Large intestine (tissue), 12 donors: ENCODE results near the gene BCL2L12. TPM values are rescaled to one million over a fixed set of nuclear protein-coding genes. Genes with fewer than 3 reads are reported as not detected.
"Not testable (repeated sequence)": the region's sequence is repeated elsewhere in the genome, so short reads cannot be mapped to it uniquely, and the experiment has no call there.

Source experiments
- DNase-seq, 2 donors: peaks; one replicate each; pipeline versions ENCODE4 v3.0.0 to v3.0.0-alpha.2; 2013
- H3K27ac ChIP-seq: one replicate; pipeline ENCODE4 v1.5.1; 2013; ENCODE audit warnings: low read length
- H3K27me3 ChIP-seq: 2 replicates; pipeline ENCODE4 v1.6.1; 2013; ENCODE audit warnings: low read length; ENCODE audit not compliant: control insufficient read depth, insufficient read depth
- H3K36me3 ChIP-seq: 2 replicates; pipeline ENCODE4 v1.6.1; 2013; ENCODE audit warnings: low read length; ENCODE audit not compliant: control insufficient read depth, insufficient read depth
- H3K4me1 ChIP-seq: one replicate; pipeline ENCODE4 v1.6.1; 2013; ENCODE audit warnings: low read length; ENCODE audit not compliant: control insufficient read depth, insufficient read depth
- H3K4me3 ChIP-seq: one replicate; pipeline ENCODE4 v1.5.1; 2013; ENCODE audit warnings: low read length
- H3K9me3 ChIP-seq: one replicate; pipeline ENCODE4 v1.6.1; 2013; ENCODE audit warnings: mild to moderate bottlenecking, low read depth, low read length, moderate library complexity; ENCODE audit not compliant: control insufficient read depth
- WGBS: methylation state at CpG from one replicate; pipeline ENCODE4 v1.1.5; 2013; ENCODE audit warnings: low lambda C conversion rate; ENCODE audit not compliant: insufficient coverage; 5-methylcytosine and 5-hydroxymethylcytosine counted together
- long read RNA-seq, 11 donors: transcript quantifications; one replicate each; lab custom pipeline, GENCODE V29; 2026
- polyA plus RNA-seq: library from polyadenylated mRNA; unstranded; fragments of 120-200 nt; gene quantifications from one replicate; pipeline ENCODE4 v1.2.1, GENCODE V29; 2013

The BCL2L12 gene
- polyA plus RNA-seq: 22.4 TPM
- long read RNA-seq, donor 1, partial matches to known transcripts: 0 of 4 reads
- long read RNA-seq, donor 1, other reads (novel, unspliced or antisense): 0 of 4 reads
- long read RNA-seq, donor 2, transcript BCL2L12-212 (7 exons, 1,854 nt): major isoform, 12 of 19 reads
- long read RNA-seq, donor 2, partial matches to known transcripts: 6 of 19 reads
- long read RNA-seq, donor 2, other reads (novel, unspliced or antisense): 0 of 19 reads
- long read RNA-seq, donor 3, transcript BCL2L12-212 (7 exons, 1,854 nt): major isoform, 8 of 65 reads
- long read RNA-seq, donor 3, partial matches to known transcripts: 29 of 65 reads
- long read RNA-seq, donor 3, other reads (novel, unspliced or antisense): 27 of 65 reads
- long read RNA-seq, donor 4, partial matches to known transcripts: 0 of 1 reads
- long read RNA-seq, donor 4, other reads (novel, unspliced or antisense): 0 of 1 reads
- long read RNA-seq, donor 5: 0 reads
- long read RNA-seq, donor 6, transcript BCL2L12-212 (7 exons, 1,854 nt): major isoform, 7 of 13 reads
- long read RNA-seq, donor 6, partial matches to known transcripts: 5 of 13 reads
- long read RNA-seq, donor 6, other reads (novel, unspliced or antisense): 0 of 13 reads
- long read RNA-seq, donor 7, partial matches to known transcripts: 0 of 3 reads
- long read RNA-seq, donor 7, other reads (novel, unspliced or antisense): 0 of 3 reads
- long read RNA-seq, donor 8, transcript BCL2L12-212 (7 exons, 1,854 nt): major isoform, 5 of 5 reads
- long read RNA-seq, donor 8, partial matches to known transcripts: 0 of 5 reads
- long read RNA-seq, donor 8, other reads (novel, unspliced or antisense): 0 of 5 reads
- long read RNA-seq, donor 9, partial matches to known transcripts: 0 of 5 reads
- long read RNA-seq, donor 9, other reads (novel, unspliced or antisense): 0 of 5 reads
- long read RNA-seq, donor 10, transcript BCL2L12-212 (7 exons, 1,854 nt): major isoform, 14 of 18 reads
- long read RNA-seq, donor 10, partial matches to known transcripts: 0 of 18 reads
- long read RNA-seq, donor 10, other reads (novel, unspliced or antisense): 0 of 18 reads
- long read RNA-seq, donor 11, transcript BCL2L12-212 (7 exons, 1,854 nt): major isoform, 6 of 12 reads
- long read RNA-seq, donor 11, partial matches to known transcripts: 6 of 12 reads
- long read RNA-seq, donor 11, other reads (novel, unspliced or antisense): 0 of 12 reads

GRCh38 chr19:49665351-49666119 lies at the start of gene BCL2L12, which contains the start of gene IRF3:
Gene BCL2L12, plus strand, starts transcription at chr19:49665933. Its CDS starts 760 bp downstream, at chr19:49666693.
Gene IRF3, minus strand, starts transcription at chr19:49665857. Its CDS starts 1,019 bp downstream, at chr19:49664838.
- DNase-seq: peak; percentile 98
- Histone ChIP-seq H3K9me3 (no peaks in the 10 kb centered on the region), H3K27me3 (no peaks in the 10 kb centered on the region), H3K4me3 (peak within 1 kb of the TSS; percentile 70), H3K4me1 (peaks cover 13% of the 10 kb centered on the region), H3K36me3 (peaks cover 28% of the 10 kb centered on the region), H3K27ac (peak within 1 kb of the TSS; percentile 92)
- 0% methylated on average over 4 of the region's 50 CpGs for WGBS

GRCh38 chr19:49616532-49616931 lies 49.2 kb upstream of the BCL2L12 start:
- H3K4me1 ChIP-seq: peaks cover 7% of the 10 kb centered on the region
- H3K36me3 ChIP-seq: peaks cover 68% of the 10 kb centered on the region
- DNase-seq: no peak
- H3K27me3 ChIP-seq: no peaks in the 10 kb centered on the region
- H3K27ac ChIP-seq: no peak overlapping the region
- WGBS: no CpG with 5 or more reads among the region's 7 CpGs
- H3K9me3 ChIP-seq: peaks cover 4% of the 10 kb centered on the region
- H3K4me3 ChIP-seq: no peak overlapping the region

GRCh38 chr19:49616945-49617344 lies 48.8 kb upstream of the BCL2L12 start:
- no peaks in the 10 kb centered on the region for H3K27me3 ChIP-seq
- peaks cover 7% of the 10 kb centered on the region for H3K4me1 ChIP-seq
- H3K27ac ChIP-seq: no peak overlapping the region
- H3K9me3 ChIP-seq: peaks cover 4% of the 10 kb centered on the region
- no peak overlapping the region for H3K4me3 ChIP-seq
- WGBS: 100% methylated on average over 1 of the region's 7 CpGs
- DNase-seq: no peak
- peaks cover 72% of the 10 kb centered on the region for H3K36me3 ChIP-seq

- DNase-seq, H3K4me1 ChIP-seq, H3K27me3 ChIP-seq, H3K27ac ChIP-seq, H3K9me3 ChIP-seq, H3K4me3 ChIP-seq: not testable (repeated sequence)
- 100% methylated on average over 1 of the region's 13 CpGs for WGBS
- peaks cover 73% of the 10 kb centered on the region for H3K36me3 ChIP-seq
Observed at GRCh38 chr19:49617860-49618259, 47.9 kb upstream of the BCL2L12 start.

- no CpG with 5 or more reads among the region's 27 CpGs for WGBS
- Histone ChIP-seq H3K27me3 (no peaks in the 10 kb centered on the region), H3K36me3 (peaks cover 45% of the 10 kb centered on the region), H3K27ac (no peak overlapping the region), H3K4me3 (no peak overlapping the region), H3K4me1 (no peaks in the 10 kb centered on the region), H3K9me3 (no peaks in the 10 kb centered on the region)
- no peak for DNase-seq
Observed at GRCh38 chr19:49624967-49625910, 40.5 kb upstream of the BCL2L12 start.

- Histone ChIP-seq H3K27ac (no peak overlapping the region), H3K36me3 (peaks cover 39% of the 10 kb centered on the region)
- no CpG with 5 or more reads among the region's 11 CpGs for WGBS
Observed at GRCh38 chr19:49626226-49626625, 39.5 kb upstream of the BCL2L12 start.

GRCh38 chr19:49629659-49630058 lies 36.1 kb upstream of the BCL2L12 start:
- no peak overlapping the region for H3K4me3 ChIP-seq
- H3K27me3 ChIP-seq: no peaks in the 10 kb centered on the region
- DNase-seq: no peak
- WGBS: no CpG with 5 or more reads among the region's 9 CpGs
- H3K27ac ChIP-seq: no peak overlapping the region
- peaks cover 24% of the 10 kb centered on the region for H3K36me3 ChIP-seq
- no peaks in the 10 kb centered on the region for H3K4me1 ChIP-seq
- H3K9me3 ChIP-seq: no peaks in the 10 kb centered on the region

More at GRCh38 chr19:49626226-49626625, 39.5 kb upstream of the BCL2L12 start:
- Histone ChIP-seq H3K4me1 (no peaks in the 10 kb centered on the region), H3K27me3 (no peaks in the 10 kb centered on the region), H3K9me3 (no peaks in the 10 kb centered on the region), H3K4me3 (no peak overlapping the region)
- no peak for DNase-seq

GRCh38 chr19:49631014-49631588 lies 34.6 kb upstream of the BCL2L12 start:
- peaks cover 6% of the 10 kb centered on the region for H3K27me3 ChIP-seq
- H3K27ac ChIP-seq: no peak overlapping the region
- peak in 1 of 2 donors; percentile 50 for DNase-seq
- peaks cover 3% of the 10 kb centered on the region for H3K4me1 ChIP-seq
- H3K36me3 ChIP-seq: peaks cover 20% of the 10 kb centered on the region
- no CpG with 5 or more reads among the region's 9 CpGs for WGBS
- no peak overlapping the region for H3K4me3 ChIP-seq
- H3K9me3 ChIP-seq: no peaks in the 10 kb centered on the region
